B cell (primary cell): ENCODE data around the gene MYO1C.

Source experiments
- CTCF ChIP-seq: fragments of 200-600 bp; IDR thresholded peaks from one replicate; pipeline ENCODE4 v1.8.0; 2022; ENCODE audit warnings: antibody characterized with exemption, mild to moderate bottlenecking
- EZH2 ChIP-seq: IDR thresholded peaks from 2 replicates; pipeline ENCODE4 v1.6.1; 2012; ENCODE audit warnings: borderline replicate concordance, low read depth, mild to moderate bottlenecking, moderate library complexity, low read length; ENCODE audit not compliant: insufficient read depth, poor library complexity, severe bottlenecking

GRCh38 chr17:1467898-1468492 is 24.5 kb downstream of the MYO1C start:
- TF ChIP-seq CTCF = no peak
- TF ChIP-seq EZH2 = no peak
